Osteocyte (in vitro differentiated cells): ENCODE results near the gene TRIO. TPM values are rescaled to one million over a fixed set of nuclear protein-coding genes. Genes with fewer than 3 reads are reported as not detected.
A peak's percentile ranks its signal among the peaks of the same experiment; 100 is the strongest.

Experiments
- DNase-seq: peaks from one replicate; pipeline ENCODE4 v3.0.0; 2021; ENCODE audit warnings: mixed read lengths; ENCODE audit not compliant: unreplicated experiment; ENCODE audit errors: extremely low spot score
- H3K27ac Mint-ChIP-seq: one replicate; pipeline ENCODE4 v1.8.0; 2021; ENCODE audit warnings: mild to moderate bottlenecking, mixed read lengths; ENCODE audit not compliant: unreplicated experiment
- H3K27me3 Mint-ChIP-seq: one replicate; pipeline ENCODE4 v1.8.0; 2021; ENCODE audit warnings: mixed read lengths; ENCODE audit not compliant: unreplicated experiment
- H3K36me3 Mint-ChIP-seq: one replicate; pipeline ENCODE4 v1.8.0; 2021; ENCODE audit warnings: mixed read lengths; ENCODE audit not compliant: unreplicated experiment
- H3K4me1 Mint-ChIP-seq: one replicate; pipeline ENCODE4 v1.8.0; 2021; ENCODE audit warnings: mixed read lengths; ENCODE audit not compliant: unreplicated experiment
- H3K4me3 Mint-ChIP-seq: one replicate; pipeline ENCODE4 v1.8.0; 2021; ENCODE audit warnings: mild to moderate bottlenecking, moderate library complexity, mixed read lengths; ENCODE audit not compliant: unreplicated experiment
- H3K9me3 Mint-ChIP-seq: one replicate; pipeline ENCODE4 v1.8.0; 2021; ENCODE audit warnings: mixed read lengths; ENCODE audit not compliant: unreplicated experiment
- CTCF ChIP-seq: fragments of 200-600 bp; sonication (generic); IDR thresholded peaks from 2 replicates; pipeline ENCODE4 v1.5.0; 2021; ENCODE audit warnings: antibody characterized with exemption, mild to moderate bottlenecking, moderate library complexity
- total RNA-seq: library from RNA; stranded (reverse); gene quantifications from 2 replicates; pipeline ENCODE4 v1.2.1, GENCODE V29; 2021

The TRIO gene
- total RNA-seq, 1 donor from 2014 or later: 336 TPM

GRCh38 chr5:14373685-14374084 is 230.5 kb downstream of the TRIO start:
- TF ChIP-seq CTCF: no peak
- peak overlapping the region; percentile 18 for H3K27ac Mint-ChIP-seq
- DNase-seq: no peak
- peaks cover 53% of the 10 kb centered on the region for H3K36me3 Mint-ChIP-seq
- H3K9me3 Mint-ChIP-seq: no peaks in the 10 kb centered on the region
- peaks cover 13% of the 10 kb centered on the region for H3K4me1 Mint-ChIP-seq
- H3K4me3 Mint-ChIP-seq: no peak overlapping the region
- no peaks in the 10 kb centered on the region for H3K27me3 Mint-ChIP-seq

- no peak for TF ChIP-seq CTCF
- H3K27me3 Mint-ChIP-seq: no peaks in the 10 kb centered on the region
- no peaks in the 10 kb centered on the region for H3K9me3 Mint-ChIP-seq
- H3K27ac Mint-ChIP-seq: no peak overlapping the region
- H3K36me3 Mint-ChIP-seq: peaks cover 53% of the 10 kb centered on the region
- no peak overlapping the region for H3K4me3 Mint-ChIP-seq
- H3K4me1 Mint-ChIP-seq: peaks cover 13% of the 10 kb centered on the region
- no peak for DNase-seq
Observed at GRCh38 chr5:14374100-14374499, 231.0 kb downstream of the TRIO start.

- peaks cover 62% of the 10 kb centered on the region for H3K36me3 Mint-ChIP-seq
- peak overlapping the region; percentile 64 for H3K27ac Mint-ChIP-seq
- no peak overlapping the region for H3K4me3 Mint-ChIP-seq
- peaks cover 14% of the 10 kb centered on the region for H3K4me1 Mint-ChIP-seq
- DNase-seq: no peak
- no peak for TF ChIP-seq CTCF
- no peaks in the 10 kb centered on the region for H3K9me3 Mint-ChIP-seq
- H3K27me3 Mint-ChIP-seq: no peaks in the 10 kb centered on the region
Observed at GRCh38 chr5:14376789-14377188, 233.6 kb downstream of the TRIO start.

GRCh38 chr5:14379739-14380497 is 236.8 kb downstream of the TRIO start:
- H3K4me1 Mint-ChIP-seq: peaks cover 13% of the 10 kb centered on the region
- H3K36me3 Mint-ChIP-seq: peaks cover 66% of the 10 kb centered on the region
- peak overlapping the region; percentile 65 for H3K27ac Mint-ChIP-seq

More at GRCh38 chr5:14379739-14380497, 236.8 kb downstream of the TRIO start:
- no peak for TF ChIP-seq CTCF
- H3K27me3 Mint-ChIP-seq: no peaks in the 10 kb centered on the region
- no peaks in the 10 kb centered on the region for H3K9me3 Mint-ChIP-seq
- H3K4me3 Mint-ChIP-seq: no peak overlapping the region
- DNase-seq: no peak
